ENCODE measurements around the gene IGDCC3.
"Not testable (repeated sequence)": the region's sequence is repeated elsewhere in the genome, so short reads cannot be mapped to it uniquely, and the experiment has no call there.

Gene IGDCC3

GRCh38 chr15:65405791-65406423, 28.1 kb upstream of the IGDCC3 start:
- H3K27me3 ChIP-seq (ENCODE audit: insufficient read depth, low read length): peaks cover 12% of the 10 kb centered on the region; the same call in 1 of the 2 replicates

GRCh38 chr15:65404186-65404872, 26.5 kb upstream of the IGDCC3 start:
- no peaks in the 10 kb centered on the region for H3K27me3 ChIP-seq (ENCODE audit: insufficient read depth, low read length)
- H3K36me3 ChIP-seq (ENCODE audit: insufficient read depth, low read length): no peaks in the 10 kb centered on the region
- peaks cover 4% of the 10 kb centered on the region for H3K4me1 ChIP-seq (ENCODE audit: control insufficient read depth, insufficient read depth, low read length, unreplicated experiment)
- no peak overlapping the region for H2AFZ ChIP-seq (ENCODE audit: low read length, unreplicated experiment)
- no peak overlapping the region for H3K4me3 ChIP-seq (ENCODE audit: low read depth, low read length)
- H3K27ac ChIP-seq (ENCODE audit: low read depth, low read length): no peak overlapping the region
- H3K79me2 ChIP-seq (ENCODE audit: control insufficient read depth, insufficient read depth, low read length, unreplicated experiment): no peaks in the 10 kb centered on the region

More at GRCh38 chr15:65405791-65406423, 28.1 kb upstream of the IGDCC3 start:
- Histone ChIP-seq H2AFZ (ENCODE audit: low read length, unreplicated experiment) (no peak overlapping the region), H3K36me3 (ENCODE audit: insufficient read depth, low read length) (no peaks in the 10 kb centered on the region), H3K27ac (ENCODE audit: low read depth, low read length) (no peak overlapping the region), H3K79me2 (ENCODE audit: control insufficient read depth, insufficient read depth, low read length, unreplicated experiment) (no peaks in the 10 kb centered on the region), H3K4me3 (ENCODE audit: low read depth, low read length) (no peak overlapping the region), H3K4me1 (ENCODE audit: control insufficient read depth, insufficient read depth, low read length, unreplicated experiment) (peaks cover 4% of the 10 kb centered on the region)

GRCh38 chr15:65402961-65403360, 25.2 kb upstream of the IGDCC3 start:
- Histone ChIP-seq H3K79me2 (ENCODE audit: control insufficient read depth, insufficient read depth, low read length, unreplicated experiment) (no peaks in the 10 kb centered on the region), H2AFZ (ENCODE audit: low read length, unreplicated experiment) (no peak overlapping the region), H3K27me3 (ENCODE audit: insufficient read depth, low read length) (no peaks in the 10 kb centered on the region), H3K4me3 (ENCODE audit: low read depth, low read length) (no peak overlapping the region), H3K36me3 (ENCODE audit: insufficient read depth, low read length) (no peaks in the 10 kb centered on the region), H3K27ac (ENCODE audit: low read depth, low read length) (no peak overlapping the region), H3K4me1 (ENCODE audit: control insufficient read depth, insufficient read depth, low read length, unreplicated experiment) (no peaks in the 10 kb centered on the region)

GRCh38 chr15:65401611-65402240, 23.9 kb upstream of the IGDCC3 start:
- Histone ChIP-seq H3K36me3 (ENCODE audit: insufficient read depth, low read length) (no peaks in the 10 kb centered on the region), H3K4me3 (ENCODE audit: low read depth, low read length) (no peak overlapping the region), H3K4me1 (ENCODE audit: control insufficient read depth, insufficient read depth, low read length, unreplicated experiment) (no peaks in the 10 kb centered on the region), H2AFZ (ENCODE audit: low read length, unreplicated experiment) (no peak overlapping the region), H3K79me2 (ENCODE audit: control insufficient read depth, insufficient read depth, low read length, unreplicated experiment) (no peaks in the 10 kb centered on the region), H3K27ac (ENCODE audit: low read depth, low read length) (no peak overlapping the region), H3K27me3 (ENCODE audit: insufficient read depth, low read length) (no peaks in the 10 kb centered on the region)

GRCh38 chr15:65400760-65401610, 23.2 kb upstream of the IGDCC3 start:
- Histone ChIP-seq H3K27me3 (ENCODE audit: insufficient read depth, low read length) (no peaks in the 10 kb centered on the region), H3K4me1 (ENCODE audit: control insufficient read depth, insufficient read depth, low read length, unreplicated experiment) (no peaks in the 10 kb centered on the region), H3K36me3 (ENCODE audit: insufficient read depth, low read length) (no peaks in the 10 kb centered on the region), H3K4me3 (ENCODE audit: low read depth, low read length) (no peak overlapping the region), H2AFZ (ENCODE audit: low read length, unreplicated experiment) (no peak overlapping the region), H3K79me2 (ENCODE audit: control insufficient read depth, insufficient read depth, low read length, unreplicated experiment) (no peaks in the 10 kb centered on the region), H3K27ac (ENCODE audit: low read depth, low read length) (no peak overlapping the region)

- H3K79me2 ChIP-seq (ENCODE audit: control insufficient read depth, insufficient read depth, low read length, unreplicated experiment): no peaks in the 10 kb centered on the region
- H3K4me3 ChIP-seq (ENCODE audit: low read depth, low read length): no peak overlapping the region
- H3K27me3 ChIP-seq (ENCODE audit: insufficient read depth, low read length): no peaks in the 10 kb centered on the region
- no peaks in the 10 kb centered on the region for H3K36me3 ChIP-seq (ENCODE audit: insufficient read depth, low read length)
- H3K4me1 ChIP-seq (ENCODE audit: control insufficient read depth, insufficient read depth, low read length, unreplicated experiment): no peaks in the 10 kb centered on the region
- no peak overlapping the region for H3K27ac ChIP-seq (ENCODE audit: low read depth, low read length)
- no peak overlapping the region for H2AFZ ChIP-seq (ENCODE audit: low read length, unreplicated experiment)
Measured at GRCh38 chr15:65399997-65400396, 22.2 kb upstream of the IGDCC3 start.

- no peaks in the 10 kb centered on the region for H3K27me3 ChIP-seq (ENCODE audit: insufficient read depth, low read length)
Measured at GRCh38 chr15:65399001-65399706, 21.4 kb upstream of the IGDCC3 start.

GRCh38 chr15:65398486-65398885, 20.7 kb upstream of the IGDCC3 start:
- not testable (repeated sequence) for H3K79me2 ChIP-seq (ENCODE audit: control insufficient read depth, insufficient read depth, low read length, unreplicated experiment); H3K4me1 ChIP-seq (ENCODE audit: control insufficient read depth, insufficient read depth, low read length, unreplicated experiment); H3K4me3 ChIP-seq (ENCODE audit: low read depth, low read length); H3K27ac ChIP-seq (ENCODE audit: low read depth, low read length); H3K36me3 ChIP-seq (ENCODE audit: insufficient read depth, low read length); H3K27me3 ChIP-seq (ENCODE audit: insufficient read depth, low read length); H2AFZ ChIP-seq (ENCODE audit: low read length, unreplicated experiment)

More at GRCh38 chr15:65399001-65399706, 21.4 kb upstream of the IGDCC3 start:
- Histone ChIP-seq H3K4me3 (ENCODE audit: low read depth, low read length) (no peak overlapping the region), H2AFZ (ENCODE audit: low read length, unreplicated experiment) (no peak overlapping the region), H3K27ac (ENCODE audit: low read depth, low read length) (no peak overlapping the region), H3K79me2 (ENCODE audit: control insufficient read depth, insufficient read depth, low read length, unreplicated experiment) (no peaks in the 10 kb centered on the region), H3K36me3 (ENCODE audit: insufficient read depth, low read length) (no peaks in the 10 kb centered on the region), H3K4me1 (ENCODE audit: control insufficient read depth, insufficient read depth, low read length, unreplicated experiment) (no peaks in the 10 kb centered on the region)

GRCh38 chr15:65396965-65397317, 19.1 kb upstream of the IGDCC3 start:
- Histone ChIP-seq H3K4me3 (ENCODE audit: low read depth, low read length) (no peak overlapping the region), H3K36me3 (ENCODE audit: insufficient read depth, low read length) (no peaks in the 10 kb centered on the region), H3K79me2 (ENCODE audit: control insufficient read depth, insufficient read depth, low read length, unreplicated experiment) (no peaks in the 10 kb centered on the region), H3K27ac (ENCODE audit: low read depth, low read length) (no peak overlapping the region), H3K4me1 (ENCODE audit: control insufficient read depth, insufficient read depth, low read length, unreplicated experiment) (no peaks in the 10 kb centered on the region), H2AFZ (ENCODE audit: low read length, unreplicated experiment) (no peak overlapping the region), H3K27me3 (ENCODE audit: insufficient read depth, low read length) (peaks cover 3% of the 10 kb centered on the region; the same call in 1 of the 2 replicates)
